HG03457 (cell line): ENCODE results near the gene KDM2B.
"Not testable (repeated sequence)": the region's sequence is repeated elsewhere in the genome, so short reads cannot be mapped to it uniquely, and the experiment has no call there.

ENCODE experiments used
- ATAC-seq: cut with Tn5 transposase; IDR thresholded peaks from one replicate; pipeline ENCODE4 v1.9.1; 2021; ENCODE audit warnings: moderate number of reproducible peaks; ENCODE audit not compliant: unreplicated experiment

The KDM2B gene

GRCh38 chr12:121507984-121508383 lies 72.8 kb downstream of the KDM2B start:
- ATAC-seq, result no peak

GRCh38 chr12:121507245-121507644 lies 73.6 kb downstream of the KDM2B start:
- ATAC-seq, result no peak

- no peak for ATAC-seq
Observed at GRCh38 chr12:121505513-121505912, 75.3 kb downstream of the KDM2B start.

DNA sequence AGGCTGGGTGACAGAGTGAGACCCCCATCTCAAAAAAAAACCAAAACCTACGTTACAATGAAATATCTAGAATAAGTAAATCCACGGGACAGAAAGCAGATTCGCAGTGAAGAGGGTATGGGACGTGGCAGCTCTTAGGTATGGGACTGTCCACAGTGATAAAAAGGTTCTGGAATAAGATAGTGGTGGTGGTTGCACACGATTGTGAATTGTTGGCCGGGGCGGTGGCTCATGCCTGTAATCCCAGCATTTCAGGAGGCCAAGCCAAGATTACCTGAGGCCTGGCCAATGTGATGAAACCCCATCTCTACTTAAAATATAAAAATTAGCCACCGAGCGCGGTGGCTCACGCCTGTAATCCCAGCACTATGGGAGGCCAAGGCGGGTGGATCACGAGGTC lies 76.3 kb downstream of the KDM2B start:
- ATAC-seq, result no peak

- ATAC-seq, result no peak
Observed at GRCh38 chr12:121503395-121503794, 77.4 kb downstream of the KDM2B start.

- ATAC-seq, result no peak
Observed at GRCh38 chr12:121501946-121502345, 78.9 kb downstream of the KDM2B start.

GRCh38 chr12:121499929-121500793 lies 80.7 kb downstream of the KDM2B start:
- ATAC-seq, result peak; percentile 57

GRCh38 chr12:121495746-121496145 lies 85.1 kb downstream of the KDM2B start:
- ATAC-seq, result no peak

DNA sequence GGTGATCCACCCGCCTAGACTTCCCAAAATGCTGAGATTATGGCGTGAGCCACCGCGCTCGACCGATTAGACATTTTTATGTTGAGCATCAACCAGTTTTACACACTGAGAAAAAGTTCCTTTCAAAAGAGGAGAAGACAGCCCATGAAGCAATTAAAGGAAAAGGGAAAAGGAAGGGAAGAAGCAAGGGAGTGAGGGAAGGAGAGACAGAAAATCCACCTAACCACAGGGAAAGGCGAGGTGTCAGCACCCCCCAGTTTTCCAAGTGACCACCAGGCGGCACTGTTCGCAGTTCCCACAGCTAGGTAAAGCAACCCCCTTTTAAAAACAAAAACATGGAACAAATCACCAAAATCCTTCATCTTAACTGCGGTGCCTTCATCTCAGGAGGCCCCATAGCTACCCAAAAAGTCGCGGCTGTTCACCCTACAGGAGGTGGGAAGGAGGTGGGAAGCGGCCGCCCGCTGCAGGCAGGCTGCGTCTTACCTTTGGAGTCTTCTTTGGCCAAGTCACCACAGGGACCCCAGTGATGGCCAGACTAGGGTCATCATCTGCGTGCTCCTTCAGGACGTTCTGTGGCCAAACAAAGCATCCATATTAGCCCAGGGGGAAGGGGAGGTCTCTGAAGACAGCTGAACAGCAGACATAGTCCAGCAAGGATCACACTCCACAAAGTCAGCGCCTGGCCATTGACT lies 86.6 kb downstream of the KDM2B start:
- no peak for ATAC-seq

GRCh38 chr12:121490401-121491281 lies 90.2 kb downstream of the KDM2B start:
- no peak for ATAC-seq

GRCh38 chr12:121489874-121490273 lies 90.9 kb downstream of the KDM2B start:
- ATAC-seq, result no peak

DNA sequence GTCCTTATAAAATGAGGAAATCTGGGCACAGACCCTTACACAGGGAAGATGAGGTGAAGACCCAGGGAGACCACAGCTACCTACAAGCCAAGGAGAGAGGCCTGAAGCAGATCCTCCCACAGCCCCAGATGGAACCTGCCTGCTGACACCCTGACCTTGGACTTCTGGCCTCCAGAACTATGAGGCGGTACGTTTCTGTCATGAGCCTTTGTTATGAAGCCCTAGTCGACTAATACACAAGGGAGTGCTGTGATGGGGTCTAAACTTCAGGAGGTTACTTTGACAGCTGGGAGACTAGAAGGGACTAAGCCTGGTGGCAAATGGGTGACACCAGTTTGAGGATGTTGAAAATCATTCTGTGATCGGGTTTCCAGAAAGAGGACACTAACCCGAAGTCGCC lies 95.9 kb downstream of the KDM2B start:
- ATAC-seq, result no peak

DNA sequence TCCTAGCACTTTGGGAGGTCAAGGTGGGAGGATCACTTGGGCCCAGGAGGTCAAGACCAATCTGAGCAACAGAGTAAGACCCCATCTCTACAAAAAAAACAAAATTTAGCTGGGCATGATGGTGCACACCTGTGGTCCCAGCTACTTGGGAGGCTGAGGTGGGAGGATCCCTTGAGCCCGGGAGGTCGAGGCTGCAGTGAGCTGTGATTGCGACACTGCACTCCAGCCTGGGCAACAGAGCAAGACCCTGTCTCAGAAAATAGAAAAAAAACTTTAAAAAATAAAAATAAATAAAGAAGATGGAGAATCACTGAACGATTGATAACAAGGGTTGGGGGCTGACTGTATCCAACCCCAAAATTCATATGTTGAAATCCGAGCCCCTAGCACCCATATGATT lies 96.3 kb downstream of the KDM2B start:
- not testable (repeated sequence) for ATAC-seq

GRCh38 chr12:121483949-121484348 lies 96.9 kb downstream of the KDM2B start:
- ATAC-seq, result no peak

GRCh38 chr12:121476477-121476876 lies 104.3 kb downstream of the KDM2B start:
- ATAC-seq, result no peak

GRCh38 chr12:121475279-121475678 lies 105.5 kb downstream of the KDM2B start:
- no peak for ATAC-seq

DNA sequence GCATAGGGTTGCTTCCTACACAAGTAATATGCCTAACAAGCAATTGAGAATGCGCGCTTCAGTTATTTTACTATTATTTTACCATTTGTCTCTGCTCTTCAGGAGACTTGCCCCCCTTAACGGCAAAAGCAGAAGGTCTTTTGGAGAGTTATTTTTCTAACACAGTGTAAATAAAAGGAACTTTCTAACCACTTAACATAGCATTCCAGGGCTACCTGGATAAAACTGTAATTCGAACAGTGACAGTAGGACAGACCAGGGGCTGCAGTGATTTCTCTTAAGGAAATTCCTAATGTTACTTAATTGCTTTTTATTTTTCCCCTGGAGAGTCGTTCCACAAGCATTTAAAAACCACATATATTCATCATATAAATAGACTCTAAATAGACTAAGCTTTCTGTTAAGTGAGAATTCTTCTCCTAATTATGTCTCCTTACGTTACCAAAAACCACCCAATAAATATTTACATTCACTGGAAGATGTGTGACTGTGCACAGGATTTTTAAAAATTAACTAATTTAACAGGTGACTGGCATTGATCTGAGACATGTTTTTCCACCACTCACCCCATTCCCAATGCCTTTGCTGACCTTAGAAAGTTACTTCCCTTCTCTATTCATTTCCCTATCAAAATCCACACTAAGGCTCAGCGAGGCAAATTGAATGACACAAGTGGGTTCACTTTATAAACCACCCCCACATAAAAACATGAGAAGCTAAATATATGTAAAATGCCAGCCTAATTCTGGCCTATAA lies 108.5 kb downstream of the KDM2B start:
- ATAC-seq, result no peak

GRCh38 chr12:121470751-121471150 lies 110.1 kb downstream of the KDM2B start:
- ATAC-seq, result no peak

DNA sequence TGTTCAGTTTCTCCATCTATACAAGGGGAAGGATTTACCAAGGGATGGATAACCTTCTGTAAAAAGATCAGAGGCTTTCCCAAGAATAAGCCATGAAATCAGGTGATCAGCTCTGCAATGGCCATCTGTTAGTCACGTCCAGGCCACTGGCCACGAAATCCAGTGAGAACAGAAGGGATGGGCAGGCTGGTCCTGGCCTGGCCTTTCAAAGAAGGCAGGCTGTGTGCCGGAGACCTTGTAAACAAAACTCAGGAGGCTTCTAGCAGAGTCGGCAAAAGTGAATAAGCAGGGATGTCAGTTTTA lies 112.4 kb downstream of the KDM2B start:
- no peak for ATAC-seq

DNA sequence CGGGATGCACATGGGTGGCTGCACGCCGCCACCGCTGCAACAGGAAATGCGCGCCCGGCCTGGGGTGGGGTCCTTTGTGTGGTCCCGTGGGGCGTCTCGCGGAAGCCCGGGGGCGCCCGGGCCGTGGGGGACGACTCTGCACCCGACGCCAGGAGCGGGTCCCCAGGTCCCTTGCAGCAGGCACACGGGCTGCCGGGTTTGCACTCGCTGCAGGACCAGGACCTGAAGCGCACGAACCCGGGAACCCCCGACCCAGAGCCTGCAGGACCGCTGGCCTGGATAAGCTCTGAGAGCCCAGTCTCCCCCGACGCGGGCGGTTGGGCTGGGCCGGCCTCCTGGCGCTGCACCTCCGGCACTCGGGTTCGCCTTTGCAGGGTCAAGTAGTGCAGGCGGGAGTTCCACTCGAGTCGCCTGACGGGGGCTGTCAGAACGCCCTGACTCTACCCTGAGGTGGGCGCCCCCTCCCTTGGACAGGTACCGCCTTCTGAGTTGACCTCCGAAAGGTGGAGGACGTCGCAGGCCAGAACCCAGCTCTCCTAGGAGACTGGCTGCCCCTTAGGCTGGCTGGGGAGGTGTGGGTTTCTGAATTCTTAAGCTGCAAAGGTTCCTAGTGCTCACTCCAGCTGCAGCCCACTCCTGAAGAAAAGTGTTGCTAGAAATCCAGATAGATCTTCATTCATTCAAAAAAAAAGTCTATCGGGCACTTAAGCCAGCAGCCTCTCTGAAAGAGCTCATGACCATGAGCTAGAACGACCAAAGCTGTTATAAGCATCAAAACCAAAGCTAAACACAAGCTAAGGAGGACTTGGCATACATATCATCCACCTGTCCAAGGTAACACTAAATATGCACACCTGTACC lies 113.0 kb downstream of the KDM2B start:
- peak; percentile 14 for ATAC-seq
